Stimulated activated CD4-positive, alpha-beta T cell treated with anti-CD3 and anti-CD28 coated beads, Interleukin-15, amount 100 ng/mL, for 48 hours (primary cell): Measurements from ENCODE around the gene CYP4A22.
"Not testable (repeated sequence)": the region's sequence is repeated elsewhere in the genome, so short reads cannot be mapped to it uniquely, and the experiment has no call there.

ENCODE experiments used
- DNase-seq, 2 donors: peaks; one replicate each; pipeline ENCODE4 v3.0.0-alpha.2; 2020; ENCODE audit warnings: low read depth in 2 of 2

CYP4A22 gene, protein sequence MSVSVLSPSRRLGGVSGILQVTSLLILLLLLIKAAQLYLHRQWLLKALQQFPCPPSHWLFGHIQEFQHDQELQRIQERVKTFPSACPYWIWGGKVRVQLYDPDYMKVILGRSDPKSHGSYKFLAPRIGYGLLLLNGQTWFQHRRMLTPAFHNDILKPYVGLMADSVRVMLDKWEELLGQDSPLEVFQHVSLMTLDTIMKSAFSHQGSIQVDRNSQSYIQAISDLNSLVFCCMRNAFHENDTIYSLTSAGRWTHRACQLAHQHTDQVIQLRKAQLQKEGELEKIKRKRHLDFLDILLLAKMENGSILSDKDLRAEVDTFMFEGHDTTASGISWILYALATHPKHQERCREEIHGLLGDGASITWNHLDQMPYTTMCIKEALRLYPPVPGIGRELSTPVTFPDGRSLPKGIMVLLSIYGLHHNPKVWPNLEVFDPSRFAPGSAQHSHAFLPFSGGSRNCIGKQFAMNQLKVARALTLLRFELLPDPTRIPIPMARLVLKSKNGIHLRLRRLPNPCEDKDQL

DNA sequence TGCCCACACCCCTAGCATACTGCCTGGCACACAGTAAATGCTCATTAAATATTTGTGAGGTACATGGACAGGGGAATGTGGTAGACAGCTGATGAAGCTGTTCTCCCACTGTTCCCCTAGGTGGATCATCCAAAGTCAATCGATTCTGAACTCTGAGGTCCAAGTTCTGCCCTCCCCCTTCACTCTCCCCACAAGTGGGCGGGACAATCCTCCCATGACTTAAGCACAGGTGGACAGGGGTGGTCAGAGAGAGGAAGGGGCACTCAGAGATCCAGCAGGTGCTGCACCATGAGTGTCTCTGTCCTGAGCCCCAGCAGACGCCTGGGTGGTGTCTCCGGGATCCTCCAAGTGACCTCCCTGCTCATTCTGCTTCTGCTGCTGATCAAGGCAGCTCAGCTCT lies at the start of gene CYP4A22:
Gene CYP4A22 (plus strand): TSS at position 244 of the 400 bp plus-strand sequence. CDS start 45 bp downstream, at position 289.
- no peak for DNase-seq

DNA sequence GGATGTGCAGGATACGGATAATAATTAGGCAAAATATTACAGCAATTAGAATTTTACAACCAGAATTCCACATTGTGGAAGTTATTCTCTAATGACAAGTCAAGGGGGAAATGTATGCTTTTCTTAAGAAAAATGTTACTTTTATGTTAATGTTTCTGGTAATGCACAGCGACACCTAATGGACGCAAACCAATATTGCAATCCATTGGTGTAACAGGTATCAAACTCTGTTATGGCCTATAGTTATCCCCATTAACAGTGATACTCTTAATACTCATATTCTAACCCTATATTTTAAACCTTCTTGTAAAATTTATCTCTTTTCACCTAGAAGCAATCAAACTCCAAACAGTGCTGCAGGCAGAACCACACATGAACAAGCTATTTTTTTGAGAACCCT lies 47.9 kb upstream of the CYP4A22 start:
- DNase-seq, result peak; percentile 7 to 12

DNA sequence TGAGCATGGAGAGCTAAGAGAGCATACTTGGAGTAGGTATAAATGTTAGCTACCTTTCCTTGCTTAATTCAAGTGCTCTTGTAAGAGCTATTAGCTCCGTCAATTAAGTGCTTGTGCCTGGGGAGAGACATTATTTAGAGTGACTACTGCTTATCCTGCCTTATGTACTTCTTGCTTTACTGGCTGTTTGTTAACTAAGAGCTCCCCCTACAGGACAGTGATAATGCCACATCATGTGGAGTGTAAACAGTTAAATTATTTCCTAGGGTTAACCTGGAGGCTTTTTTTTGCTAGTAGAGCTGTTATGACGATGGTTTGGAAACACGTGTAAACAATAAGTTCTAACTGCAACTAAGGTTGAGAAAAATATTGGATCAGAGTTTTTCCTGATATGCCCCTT lies 45.8 kb upstream of the CYP4A22 start:
- not testable (repeated sequence) for DNase-seq

DNA sequence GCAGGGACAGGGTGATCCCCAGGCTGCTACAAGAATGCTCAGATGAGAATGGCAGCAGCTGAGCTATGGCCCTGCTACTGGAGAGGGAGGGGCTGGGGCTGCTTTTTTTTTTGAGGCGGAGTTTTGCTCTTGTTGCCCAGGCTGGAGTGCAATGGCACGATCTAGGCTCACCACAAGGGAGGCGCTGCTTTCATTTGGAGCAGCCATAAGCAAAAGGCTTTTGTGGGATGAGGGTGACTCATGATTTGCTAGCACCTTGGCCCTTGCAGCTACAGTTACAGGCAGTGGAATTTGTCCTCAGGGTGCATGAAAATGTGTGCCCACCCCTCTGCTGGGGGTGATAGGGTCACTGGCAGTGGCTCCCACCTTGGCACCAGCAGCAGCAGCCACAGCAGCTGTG lies 32.4 kb upstream of the CYP4A22 start:
- no peak for DNase-seq

DNA sequence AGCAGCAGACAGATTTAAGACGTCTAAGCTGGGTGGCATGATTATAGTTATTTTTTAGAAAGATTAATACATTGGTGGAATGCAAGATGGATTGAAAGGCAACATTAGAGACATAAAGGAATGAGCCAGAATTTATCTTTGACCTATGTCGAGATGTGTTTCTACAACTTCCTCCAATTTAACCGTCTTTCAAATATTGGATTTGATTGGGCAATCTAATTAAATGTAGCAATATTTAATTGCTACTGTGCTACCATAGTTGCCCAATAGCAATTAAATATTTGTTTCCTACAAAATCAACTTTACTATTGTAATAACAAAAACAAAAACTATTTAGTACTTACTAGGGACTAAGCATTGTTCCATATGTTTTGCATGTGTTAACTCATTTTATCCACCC lies 30.4 kb upstream of the CYP4A22 start:
- no peak for DNase-seq

DNA sequence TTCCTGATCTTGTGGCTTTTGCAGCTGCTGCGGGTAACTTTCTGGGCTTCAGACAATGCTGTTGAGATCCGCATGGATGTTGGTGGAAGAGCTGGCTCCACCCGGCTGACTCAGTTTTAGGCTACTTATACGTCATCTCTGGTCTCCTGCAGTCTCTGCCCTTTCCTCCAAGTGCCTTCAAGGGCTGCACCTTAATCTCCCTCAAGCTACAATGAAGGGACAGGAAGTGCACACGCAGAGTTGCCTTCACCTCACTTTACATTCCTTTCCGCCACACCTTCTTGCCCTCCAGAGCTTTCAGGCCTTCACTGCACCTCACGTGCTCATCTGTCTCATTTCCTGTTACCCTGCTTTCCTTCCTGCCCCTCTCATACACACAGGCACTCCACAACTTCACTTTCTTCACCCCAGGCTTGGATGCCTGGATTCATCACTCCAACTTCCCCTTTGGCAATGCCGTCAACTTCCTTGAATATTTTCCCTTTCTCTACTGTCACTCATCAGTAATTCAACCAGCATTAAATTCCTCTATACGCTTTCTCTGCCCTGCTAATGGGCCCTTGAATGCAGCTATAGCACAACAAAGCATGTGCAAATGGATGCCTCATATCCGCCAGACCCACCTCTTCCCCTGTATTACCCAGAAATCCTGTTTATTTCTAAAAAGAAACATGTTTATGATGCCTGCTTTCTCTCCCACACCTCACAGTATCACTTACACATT lies 29.2 kb upstream of the CYP4A22 start:
- not testable (repeated sequence) for DNase-seq

DNA sequence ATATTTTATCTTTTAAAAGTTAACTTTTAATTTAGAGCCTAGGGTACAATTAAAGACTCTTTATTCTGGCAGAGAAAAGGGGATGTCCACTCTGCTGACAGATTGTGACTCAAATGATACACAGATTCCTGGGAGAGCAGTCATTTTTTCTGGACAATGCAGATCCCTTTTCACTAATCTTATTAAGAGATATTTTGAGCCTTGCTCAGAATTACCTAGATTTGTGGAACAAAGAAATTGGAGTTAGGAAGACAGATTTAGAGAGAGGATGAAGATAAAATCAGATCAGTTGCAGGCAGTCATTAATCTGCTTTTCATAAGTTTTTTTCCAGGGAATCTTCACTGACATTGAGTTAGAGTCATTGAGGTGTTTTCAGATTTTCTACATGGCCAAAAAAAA lies 27.8 kb upstream of the CYP4A22 start:
- not testable (repeated sequence) for DNase-seq

DNA sequence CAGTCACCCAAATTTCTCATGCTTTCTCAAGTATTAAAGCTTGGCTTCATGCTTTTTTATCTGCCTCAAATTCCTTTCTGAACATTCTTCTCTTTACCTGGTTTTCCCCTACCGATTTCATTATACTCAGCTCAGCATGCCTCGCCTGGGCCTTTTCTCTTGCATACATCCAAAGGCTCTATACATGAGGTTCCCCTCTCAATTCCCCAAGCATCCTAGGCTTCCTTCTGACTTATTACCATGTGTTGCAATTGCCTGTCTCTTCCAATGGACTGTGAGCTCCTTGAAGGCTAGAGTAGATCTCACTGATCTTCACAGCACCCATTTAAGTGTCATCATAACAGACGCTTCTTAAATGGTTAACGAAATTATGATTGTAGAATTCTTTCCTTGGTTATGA lies 24.1 kb upstream of the CYP4A22 start:
- DNase-seq, result no peak

DNA sequence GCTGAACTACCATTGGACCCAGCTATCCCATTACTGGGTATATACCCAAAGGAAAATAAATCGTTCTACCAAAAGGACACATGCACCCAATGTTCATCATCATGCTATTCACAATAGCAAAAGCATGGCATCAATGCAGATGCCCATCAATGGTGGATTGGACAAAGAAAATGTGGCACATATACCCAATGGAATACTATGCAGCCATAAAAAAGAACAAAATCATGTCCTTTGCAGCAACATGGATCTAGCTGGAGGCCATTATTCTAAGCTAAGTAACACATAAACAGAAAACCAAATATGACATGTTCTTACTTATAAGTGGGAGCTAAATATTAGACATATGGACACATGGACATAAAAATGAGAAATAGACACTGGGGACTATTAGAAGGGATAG lies 16.2 kb upstream of the CYP4A22 start:
- not testable (repeated sequence) for DNase-seq

DNA sequence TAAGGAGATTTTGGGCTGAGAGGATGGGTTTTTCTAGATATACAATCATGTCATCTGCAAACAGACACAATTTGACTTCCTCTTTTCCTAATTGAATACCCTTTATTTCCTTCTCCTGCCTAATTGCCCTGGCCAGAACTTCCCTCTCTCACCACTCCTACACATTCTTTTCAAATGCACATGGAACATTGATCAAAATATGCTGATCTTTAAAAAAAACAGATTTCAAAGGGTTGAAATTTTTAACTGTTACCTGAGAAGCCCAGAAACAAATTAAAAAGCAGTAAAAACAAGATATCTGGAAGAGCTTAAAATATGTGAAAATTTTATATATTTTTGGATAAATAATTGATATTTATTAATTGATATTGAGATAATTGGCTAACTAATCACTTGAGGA lies 12.4 kb upstream of the CYP4A22 start:
- DNase-seq, result not testable (repeated sequence)

DNA sequence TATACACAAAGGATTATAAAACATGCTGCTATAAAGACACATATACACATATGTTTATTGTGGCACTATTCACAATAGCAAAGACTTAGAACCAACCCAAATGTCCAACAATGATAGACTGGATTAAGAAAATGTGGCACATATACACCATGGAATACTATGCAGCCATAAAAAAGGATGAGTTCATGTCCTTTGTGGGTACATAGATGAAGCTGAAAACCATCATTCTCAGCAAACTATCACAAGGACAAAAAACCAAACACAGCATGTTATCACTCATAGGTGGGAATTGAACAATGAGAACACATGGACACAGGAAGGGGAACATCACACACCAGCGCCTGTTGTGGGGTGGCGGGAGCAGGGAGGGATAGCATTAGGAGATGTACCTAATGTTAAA lies 10.2 kb upstream of the CYP4A22 start:
- not testable (repeated sequence) for DNase-seq

DNA sequence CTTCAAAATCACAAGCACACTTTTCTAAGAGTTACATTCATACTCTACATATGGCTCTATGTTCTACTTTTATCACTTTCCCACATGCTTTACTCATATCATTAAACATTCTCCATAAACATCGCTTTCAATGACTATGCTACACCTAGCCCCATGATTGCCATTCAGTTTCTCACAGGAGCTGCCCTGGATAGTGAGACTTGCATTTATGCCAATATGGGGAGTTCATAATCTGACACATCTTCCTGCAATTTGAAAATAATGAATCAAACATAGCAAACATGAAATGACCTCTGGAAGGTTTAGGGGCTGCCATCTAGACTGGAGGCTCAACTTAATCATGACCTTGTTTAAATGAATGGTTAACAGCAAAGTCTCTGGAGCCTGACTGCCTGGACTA lies 9.0 kb upstream of the CYP4A22 start:
- no peak for DNase-seq

DNA sequence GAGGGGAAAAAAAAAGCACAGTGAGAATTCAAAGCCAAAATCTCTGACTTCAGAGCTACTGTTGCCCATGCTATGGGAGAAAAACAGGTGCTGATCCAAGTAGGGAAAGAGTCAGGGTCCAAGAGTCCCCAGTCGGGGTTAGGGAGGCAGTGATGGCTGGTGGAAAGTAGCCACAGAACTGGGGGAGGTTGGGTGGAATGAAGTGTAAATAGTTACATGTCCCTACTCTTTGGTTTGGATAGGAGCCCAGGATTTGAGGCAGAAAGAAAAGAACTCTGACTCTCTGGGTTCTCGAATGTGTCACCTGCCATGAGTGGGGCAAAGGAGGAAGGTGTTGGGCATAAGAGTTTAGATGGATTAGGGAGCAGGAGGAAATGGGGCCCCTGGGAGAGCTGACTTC lies 8.4 kb upstream of the CYP4A22 start:
- DNase-seq, result not testable (repeated sequence)

DNA sequence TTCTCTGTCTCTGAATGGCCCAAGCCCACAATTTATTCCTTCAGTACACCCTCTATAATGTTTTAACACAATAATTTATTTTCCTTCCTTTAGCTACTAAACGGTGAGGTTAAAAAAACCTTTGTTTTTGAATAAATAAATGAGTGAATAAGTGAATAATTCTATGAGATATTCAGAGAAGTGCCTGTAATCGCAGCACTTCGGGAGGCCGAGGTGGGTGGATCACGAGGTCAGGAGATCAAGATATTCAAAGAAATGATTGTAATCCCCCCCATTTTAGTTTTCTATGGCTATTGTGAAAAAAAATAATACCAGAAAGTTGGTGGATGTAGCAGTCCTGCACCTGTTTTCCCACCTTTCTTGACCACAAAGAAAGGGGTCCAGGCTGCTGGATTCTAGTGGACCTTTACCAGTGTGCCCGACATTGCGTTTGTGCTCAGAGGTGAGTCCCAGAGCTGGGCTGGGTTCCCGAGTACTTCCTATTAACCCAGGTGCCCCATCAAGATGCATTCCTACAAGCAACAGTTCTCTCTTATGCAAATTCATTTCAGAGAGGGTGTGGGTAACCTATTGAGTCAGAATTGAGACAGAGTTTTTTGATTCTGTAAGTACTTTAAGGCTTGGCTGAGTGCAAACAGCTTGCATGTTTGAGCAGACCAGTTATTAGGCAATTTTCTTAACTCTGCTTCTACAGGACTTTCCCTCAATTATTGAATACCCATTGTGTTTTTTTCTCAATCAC lies 7.6 kb upstream of the CYP4A22 start:
- not testable (repeated sequence) for DNase-seq

DNA sequence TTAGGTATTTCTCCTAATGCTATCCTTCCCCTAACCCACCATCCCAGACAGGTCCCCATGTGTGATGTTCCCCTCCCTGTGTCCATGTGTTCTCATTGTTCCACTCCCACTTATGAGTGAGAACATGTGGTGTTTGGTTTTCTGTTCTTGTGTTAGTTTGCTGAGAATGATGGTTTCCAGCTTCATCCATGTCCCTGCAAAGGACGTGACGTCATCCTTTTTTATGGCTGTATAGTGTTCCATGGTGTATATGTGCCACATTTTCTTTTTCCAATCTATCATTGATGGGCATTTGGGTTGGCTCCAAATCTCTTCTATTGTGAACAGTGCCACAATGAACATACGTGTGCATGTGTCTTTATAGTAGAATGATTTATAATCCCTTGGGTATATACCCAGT lies 4.6 kb upstream of the CYP4A22 start:
- DNase-seq, result not testable (repeated sequence)

DNA sequence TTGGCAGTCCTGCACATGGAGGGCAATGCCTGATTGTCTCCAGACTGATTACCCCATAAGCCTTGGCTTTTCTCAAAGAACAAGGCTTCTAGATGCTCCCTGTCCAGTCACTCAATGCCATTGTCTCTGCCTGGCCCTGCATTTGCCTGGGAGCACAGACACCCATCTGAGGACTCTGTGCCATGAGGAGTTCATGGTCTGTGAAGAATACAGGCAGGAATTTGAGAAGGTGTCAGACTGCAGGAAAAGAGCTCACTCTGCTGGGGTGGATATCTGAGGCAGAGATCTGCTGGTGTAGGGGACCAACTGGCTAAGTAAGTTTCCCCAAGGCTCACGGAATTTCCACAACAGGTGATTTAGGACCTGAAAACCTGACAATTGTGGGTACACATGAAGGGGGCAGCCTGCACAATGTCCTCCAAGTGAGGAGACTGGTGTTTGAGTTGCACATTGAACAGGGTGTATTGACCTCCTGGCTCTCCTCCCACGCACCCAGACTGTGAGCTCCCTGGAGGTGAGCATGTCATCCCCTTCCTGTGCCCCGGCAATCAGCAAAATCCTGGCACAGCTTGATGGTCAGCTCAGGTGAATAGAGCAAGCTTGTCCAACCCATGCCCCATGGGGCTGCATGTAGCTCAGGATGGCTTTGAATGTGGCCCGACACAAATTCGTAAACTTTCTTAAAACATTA lies 829 bp downstream of the CYP4A22 start:
- no peak for DNase-seq

DNA sequence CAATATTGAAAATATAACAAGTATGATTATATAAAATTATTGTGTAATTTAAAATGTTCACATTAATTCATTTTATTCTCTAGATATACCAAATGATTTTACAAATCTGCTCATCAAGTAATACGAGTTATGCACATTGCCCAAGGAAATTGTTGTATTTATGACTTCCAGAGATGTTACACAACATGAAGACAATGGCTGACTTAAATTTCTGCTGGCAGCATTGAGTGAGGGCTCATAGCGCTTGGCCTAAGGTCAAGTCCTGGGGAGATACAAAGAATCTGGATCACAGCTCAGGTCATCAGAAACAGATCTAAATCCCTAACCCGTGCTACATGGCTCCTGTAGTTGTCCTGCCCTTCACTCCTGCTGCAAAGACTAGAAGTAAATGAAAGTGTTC lies 3.1 kb downstream of the CYP4A22 start:
- not testable (repeated sequence) for DNase-seq

DNA sequence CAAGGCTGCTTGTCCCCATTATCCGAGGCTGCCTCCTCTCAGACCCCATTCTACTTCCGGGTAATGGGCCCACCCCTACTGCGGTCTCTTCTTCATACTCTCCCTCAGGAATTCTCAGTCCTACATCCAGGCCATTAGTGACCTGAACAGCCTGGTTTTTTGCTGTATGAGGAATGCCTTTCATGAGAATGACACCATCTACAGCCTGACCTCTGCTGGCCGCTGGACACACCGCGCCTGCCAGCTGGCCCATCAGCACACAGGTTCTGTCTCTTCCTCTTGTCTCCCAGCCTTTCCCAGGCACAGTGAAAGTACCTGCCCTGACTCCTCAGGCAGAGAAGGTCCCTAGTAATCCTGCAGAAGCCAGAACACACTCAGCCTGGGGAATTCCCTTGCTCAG lies 6.4 kb downstream of the CYP4A22 start:
- not testable (repeated sequence) for DNase-seq

DNA sequence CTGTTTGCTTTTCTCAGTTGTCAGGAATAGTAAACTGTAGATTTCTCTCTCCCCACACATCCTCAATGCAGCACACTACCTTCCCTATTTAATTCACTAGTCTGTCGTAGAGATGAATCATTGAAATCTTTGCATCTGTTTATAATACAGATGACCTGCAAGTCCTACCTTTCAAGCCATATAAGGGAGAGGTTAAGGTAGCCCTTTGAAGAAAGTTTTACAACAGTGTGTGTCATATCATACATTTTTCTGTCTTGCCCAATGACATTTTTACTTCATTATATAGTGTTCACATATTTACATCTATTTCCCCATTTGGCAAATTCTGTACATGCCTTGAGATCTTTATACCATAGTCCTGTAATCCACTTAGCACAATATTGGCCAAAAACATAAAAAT lies 9.3 kb downstream of the CYP4A22 start:
- DNase-seq, result not testable (repeated sequence)

DNA sequence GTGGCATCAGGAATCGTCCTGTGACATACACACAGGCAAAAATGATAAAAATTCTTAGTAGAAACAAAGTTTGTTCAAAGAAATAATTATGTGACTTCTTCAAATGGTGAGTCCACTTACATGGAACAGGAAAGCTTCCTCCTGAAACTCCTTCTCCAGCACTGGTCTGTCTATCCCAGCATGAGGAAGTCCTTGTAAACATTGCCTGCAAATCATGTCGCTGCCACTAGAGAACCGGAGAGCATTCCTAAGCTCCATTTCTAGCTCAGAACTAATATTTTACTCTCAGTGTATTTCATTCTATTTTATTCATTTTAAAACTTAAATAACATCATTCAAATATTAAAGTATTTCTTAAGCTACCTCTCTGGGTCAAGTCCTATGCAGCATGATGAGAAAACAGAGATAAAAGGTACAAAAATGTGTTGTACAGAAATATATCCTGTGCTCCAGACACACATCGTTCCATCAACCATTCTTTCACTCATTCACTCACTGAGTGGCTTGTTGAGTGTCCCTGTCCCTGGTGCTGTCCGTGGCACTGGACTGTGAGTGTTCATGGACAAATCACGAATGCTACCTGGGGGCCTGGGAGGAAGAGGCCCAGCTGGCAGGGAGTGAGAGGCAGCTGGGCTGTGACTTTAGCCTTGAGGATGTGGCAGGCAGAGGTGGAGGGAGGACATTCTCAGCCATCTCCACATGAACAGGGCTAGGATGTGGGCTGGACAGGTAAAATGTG lies 10.0 kb downstream of the CYP4A22 start:
- DNase-seq, result no peak

DNA sequence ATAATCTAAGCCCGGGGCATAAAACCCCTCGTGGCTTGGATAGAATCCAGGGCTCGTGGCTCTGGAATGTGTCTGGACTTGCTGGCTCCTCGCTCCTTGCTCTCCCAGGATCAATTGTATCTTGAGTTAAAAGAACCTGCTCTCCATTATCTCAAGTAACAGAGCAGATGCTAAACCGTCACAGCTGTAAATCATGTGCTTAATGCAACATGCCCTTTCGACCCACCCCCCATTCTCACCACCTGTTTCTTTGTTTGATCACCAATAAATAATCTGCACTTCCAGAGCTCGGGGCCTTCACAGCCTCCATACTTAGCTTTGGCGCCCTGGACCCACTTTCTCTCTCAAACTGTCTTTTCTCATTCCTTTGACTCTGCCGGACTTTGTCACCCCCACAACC lies 11.9 kb downstream of the CYP4A22 start:
- not testable (repeated sequence) for DNase-seq
